ENCODE measurements around the gene CYP4F3.

DNA sequence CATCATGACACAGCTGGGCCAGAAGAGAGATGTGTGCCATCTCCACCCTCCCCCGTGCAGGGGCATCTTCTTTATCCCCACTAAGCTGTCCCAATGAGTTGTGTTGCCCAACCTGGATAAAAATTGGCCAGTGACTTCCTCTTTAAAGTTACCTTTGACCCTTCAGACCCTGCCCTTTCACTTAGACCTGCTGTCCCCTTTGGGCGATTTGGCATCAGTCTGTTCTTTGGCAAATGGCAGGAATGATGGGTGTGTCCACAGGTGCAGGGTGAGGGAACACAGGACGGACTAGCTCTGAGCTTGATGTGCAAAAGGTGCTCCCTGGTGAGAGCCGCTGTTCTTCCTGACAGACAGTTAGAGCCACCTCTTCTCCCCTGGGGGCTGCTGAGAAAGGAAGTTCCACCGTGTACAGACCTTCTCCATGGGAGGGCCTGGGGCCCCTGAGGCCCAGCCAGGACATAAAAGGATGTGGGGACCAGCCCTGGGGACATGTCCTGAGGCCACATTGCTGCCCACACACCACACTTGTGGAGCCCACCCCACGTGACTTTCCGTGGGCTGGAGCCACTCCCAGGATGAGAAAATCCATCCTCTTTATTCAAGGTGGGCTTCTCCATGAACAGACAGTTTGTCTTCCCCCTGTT, 23.9 kb upstream of the CYP4F3 start:
- TF ChIP-seq, protein P1, sequence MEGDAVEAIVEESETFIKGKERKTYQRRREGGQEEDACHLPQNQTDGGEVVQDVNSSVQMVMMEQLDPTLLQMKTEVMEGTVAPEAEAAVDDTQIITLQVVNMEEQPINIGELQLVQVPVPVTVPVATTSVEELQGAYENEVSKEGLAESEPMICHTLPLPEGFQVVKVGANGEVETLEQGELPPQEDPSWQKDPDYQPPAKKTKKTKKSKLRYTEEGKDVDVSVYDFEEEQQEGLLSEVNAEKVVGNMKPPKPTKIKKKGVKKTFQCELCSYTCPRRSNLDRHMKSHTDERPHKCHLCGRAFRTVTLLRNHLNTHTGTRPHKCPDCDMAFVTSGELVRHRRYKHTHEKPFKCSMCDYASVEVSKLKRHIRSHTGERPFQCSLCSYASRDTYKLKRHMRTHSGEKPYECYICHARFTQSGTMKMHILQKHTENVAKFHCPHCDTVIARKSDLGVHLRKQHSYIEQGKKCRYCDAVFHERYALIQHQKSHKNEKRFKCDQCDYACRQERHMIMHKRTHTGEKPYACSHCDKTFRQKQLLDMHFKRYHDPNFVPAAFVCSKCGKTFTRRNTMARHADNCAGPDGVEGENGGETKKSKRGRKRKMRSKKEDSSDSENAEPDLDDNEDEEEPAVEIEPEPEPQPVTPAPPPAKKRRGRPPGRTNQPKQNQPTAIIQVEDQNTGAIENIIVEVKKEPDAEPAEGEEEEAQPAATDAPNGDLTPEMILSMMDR (IDR thresholded peaks at IDR 0.05; ENCODE audit: low read length) = no peak
- no peak for TF ChIP-seq EZH2 (IDR thresholded peaks at IDR 0.05; ENCODE audit: borderline replicate concordance, low read length)
